NT2/D1 (cell line): ENCODE measurements around the gene CHML.
A peak's percentile ranks its signal among the peaks of the same experiment; 100 is the strongest.

Experiments
- DNase-seq: peaks from one replicate; pipeline ENCODE4 v3.0.0-alpha.2; 2011; ENCODE audit warnings: low read depth, low spot score
- H3K27me3 ChIP-seq: 2 replicates; pipeline ENCODE4 v1.6.0; 2011; ENCODE audit warnings: mild to moderate bottlenecking; ENCODE audit not compliant: insufficient read length, insufficient read depth
- H3K36me3 ChIP-seq: 2 replicates; pipeline ENCODE4 v1.6.1; 2011; ENCODE audit warnings: mild to moderate bottlenecking, low read length, mixed read lengths; ENCODE audit not compliant: insufficient read depth, insufficient read length
- H3K4me1 ChIP-seq: 2 replicates; pipeline ENCODE4 v1.5.1; 2011; ENCODE audit not compliant: insufficient read depth, insufficient read length
- H3K4me3 ChIP-seq: 2 replicates; pipeline ENCODE4 v1.5.1; 2011; ENCODE audit warnings: low read depth; ENCODE audit not compliant: insufficient read length
- H3K9ac ChIP-seq: 2 replicates; pipeline ENCODE4 v1.6.0; 2011; ENCODE audit warnings: low read depth; ENCODE audit not compliant: insufficient read length
- H3K9me3 ChIP-seq: 2 replicates; pipeline ENCODE4 v1.5.1; 2011; ENCODE audit warnings: mild to moderate bottlenecking, low read length; ENCODE audit not compliant: insufficient read depth
- SUZ12 ChIP-seq: IDR thresholded peaks from 2 replicates; pipeline ENCODE4 v1.6.1; 2011; ENCODE audit not compliant: insufficient read length, insufficient read depth; ENCODE audit errors: extremely low read depth
- YY1 ChIP-seq: IDR thresholded peaks from 2 replicates; pipeline ENCODE4 v1.6.1; 2011; ENCODE audit not compliant: insufficient read length, insufficient read depth
- ZNF274 ChIP-seq: IDR thresholded peaks from 2 replicates; pipeline ENCODE4 v1.6.1; 2011; ENCODE audit warnings: mild to moderate bottlenecking, low read depth, low read length

The CHML gene

DNA sequence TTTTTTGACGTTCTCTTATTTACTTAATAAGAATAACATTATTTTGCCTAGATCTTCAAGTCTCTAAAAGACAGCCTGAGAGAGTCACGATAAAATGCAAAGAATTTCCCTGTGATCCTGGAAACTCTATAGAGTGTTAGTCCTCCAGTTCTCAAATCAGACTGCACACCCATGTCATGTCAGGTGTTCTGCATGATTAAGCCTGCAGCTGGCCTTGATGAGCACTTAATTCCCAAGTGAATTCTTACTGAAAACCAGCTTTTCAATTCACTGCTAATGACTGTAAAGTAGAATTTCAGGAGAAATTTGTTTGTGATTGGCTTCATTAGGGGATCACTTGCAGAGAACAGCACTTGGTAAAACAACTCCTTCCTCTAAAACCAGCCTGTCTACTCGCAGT lies 41.9 kb downstream of the CHML start:
- H3K9me3 ChIP-seq = no peaks in the 10 kb centered on the region
- H3K4me1 ChIP-seq = no peaks in the 10 kb centered on the region
- DNase-seq = no peak
- H3K4me3 ChIP-seq = no peak overlapping the region
- no peak overlapping the region for H3K9ac ChIP-seq
- TF ChIP-seq ZNF274 = no peak
- TF ChIP-seq YY1 = no peak
- TF ChIP-seq SUZ12 = no peak
- H3K36me3 ChIP-seq = peaks cover 17% of the 10 kb centered on the region
- H3K27me3 ChIP-seq = no peaks in the 10 kb centered on the region

DNA sequence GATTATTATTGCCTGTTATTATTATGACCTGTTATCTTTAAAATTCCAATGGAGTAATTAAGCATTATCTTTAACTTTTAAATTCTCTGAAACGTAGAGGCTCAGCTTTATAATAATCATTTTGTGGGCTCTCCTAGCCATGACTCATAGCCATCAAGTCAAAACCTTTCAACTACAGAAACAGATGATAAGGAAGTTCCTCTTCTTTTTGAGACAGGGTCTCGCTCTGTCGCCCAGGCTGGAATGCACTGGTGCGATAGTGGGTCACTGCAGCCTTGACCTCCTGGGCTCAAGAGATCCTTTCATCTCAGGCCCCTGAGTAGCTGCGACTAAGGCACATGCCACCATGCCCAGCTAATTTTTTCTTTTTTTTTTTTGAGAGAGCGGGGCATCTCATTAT lies 43.5 kb downstream of the CHML start:
- Histone ChIP-seq H3K4me1 (no peaks in the 10 kb centered on the region), H3K36me3 (peaks cover 15% of the 10 kb centered on the region), H3K4me3 (no peak overlapping the region), H3K27me3 (no peaks in the 10 kb centered on the region), H3K9me3 (no peaks in the 10 kb centered on the region), H3K9ac (no peak overlapping the region)
- TF ChIP-seq SUZ12 = no peak
- no peak for TF ChIP-seq ZNF274
- no peak for DNase-seq

DNA sequence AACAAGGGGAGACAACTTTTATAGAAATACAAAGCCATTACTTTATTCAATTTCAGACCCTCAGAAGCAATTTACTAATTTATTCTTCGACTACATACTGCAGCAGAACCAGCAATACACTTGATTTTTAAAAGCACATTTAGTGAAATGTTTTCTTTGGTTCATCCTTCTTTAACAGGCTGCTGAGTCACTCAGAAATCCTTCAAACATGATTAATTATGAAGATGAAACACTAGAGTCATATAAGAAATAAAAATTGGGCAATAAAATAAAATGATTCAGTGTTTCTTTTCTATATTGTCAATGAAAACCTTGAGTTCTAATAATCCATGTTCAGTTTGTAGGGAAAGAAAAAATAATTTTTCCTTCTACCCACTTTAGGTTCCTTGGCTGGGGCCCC lies 47.0 kb downstream of the CHML start:
- Histone ChIP-seq H3K9ac (no peak overlapping the region), H3K4me3 (no peak overlapping the region), H3K4me1 (no peaks in the 10 kb centered on the region), H3K27me3 (no peaks in the 10 kb centered on the region), H3K36me3 (peaks cover 15% of the 10 kb centered on the region), H3K9me3 (no peaks in the 10 kb centered on the region)
- no peak for DNase-seq
- TF ChIP-seq ZNF274 (no peak), YY1 (no peak), SUZ12 (no peak)

DNA sequence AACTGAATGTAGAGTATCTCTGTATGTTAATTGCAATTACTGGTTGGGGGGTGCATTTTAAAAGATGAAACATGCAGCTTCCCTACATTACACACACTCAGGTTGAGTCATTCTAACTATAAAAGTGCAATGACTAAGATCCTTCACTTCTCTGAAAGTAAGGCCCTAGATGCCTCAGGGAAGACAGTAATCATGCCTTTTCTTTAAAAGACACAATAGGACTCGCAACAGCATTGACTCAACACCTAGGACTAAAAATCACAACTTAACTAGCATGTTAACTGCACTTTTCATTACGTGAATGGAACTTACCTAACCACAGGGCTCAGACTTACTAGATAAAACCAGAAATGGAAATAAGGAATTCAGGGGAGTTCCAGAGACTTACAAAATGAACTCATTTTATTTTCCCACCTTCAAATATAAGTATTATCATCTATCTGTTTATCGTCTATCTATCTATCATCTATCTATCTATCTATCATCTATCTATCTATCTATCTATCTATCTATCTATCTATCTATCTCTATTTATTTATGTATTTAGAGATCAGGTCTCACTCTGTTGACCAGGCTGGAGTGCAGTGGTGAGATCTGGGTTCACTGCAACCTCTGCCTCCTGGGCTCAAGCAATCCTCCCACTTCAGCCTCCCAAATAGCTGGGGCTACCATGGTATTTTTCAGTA lies 47.8 kb downstream of the CHML start:
- TF ChIP-seq SUZ12 (no peak), ZNF274 (no peak), YY1 (no peak)
- Histone ChIP-seq H3K9ac (no peak overlapping the region), H3K4me1 (no peaks in the 10 kb centered on the region), H3K9me3 (no peaks in the 10 kb centered on the region), H3K4me3 (no peak overlapping the region), H3K36me3 (peaks cover 12% of the 10 kb centered on the region), H3K27me3 (no peaks in the 10 kb centered on the region)
- DNase-seq = no peak

DNA sequence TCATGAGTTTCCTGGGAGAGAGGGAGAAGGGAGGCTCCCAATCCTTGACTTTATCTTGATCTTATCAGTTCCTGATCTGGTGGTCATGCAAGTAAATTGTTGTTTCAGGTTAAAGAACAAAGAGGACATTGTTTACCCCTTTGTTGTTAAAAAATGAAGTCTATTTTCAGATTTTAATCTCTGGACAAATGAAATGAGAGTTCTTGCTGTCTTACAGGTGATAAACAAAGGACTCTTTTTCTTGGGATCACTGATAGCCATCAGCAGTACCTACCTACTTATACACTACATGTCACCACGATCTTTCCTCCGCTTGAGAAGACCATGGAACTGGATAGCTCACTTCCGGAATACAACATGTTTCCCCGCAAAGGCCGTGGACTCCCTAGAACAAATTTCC lies 48.4 kb downstream of the CHML start:
- no peaks in the 10 kb centered on the region for H3K4me1 ChIP-seq

DNA sequence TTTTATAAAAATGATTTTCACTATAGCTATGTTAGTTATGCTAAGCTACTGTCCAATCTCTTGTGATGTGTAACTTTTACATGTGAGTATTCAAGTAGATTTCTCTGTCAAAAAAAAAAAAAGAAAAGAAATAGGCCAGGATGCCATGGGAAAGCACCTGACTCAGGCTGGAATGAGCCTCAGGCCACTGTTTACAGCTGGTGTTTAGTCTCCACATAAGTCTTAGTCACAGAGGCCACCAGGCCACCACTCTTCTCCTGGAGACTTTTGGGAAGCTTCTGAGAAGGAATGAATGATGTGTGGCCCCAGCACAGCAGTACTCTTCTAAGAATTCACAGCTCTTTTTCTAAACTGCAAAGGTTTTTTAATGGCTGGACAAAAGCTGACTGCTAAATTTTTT lies 48.9 kb downstream of the CHML start:
- peaks cover 7% of the 10 kb centered on the region for H3K36me3 ChIP-seq
- no peaks in the 10 kb centered on the region for H3K9me3 ChIP-seq
- TF ChIP-seq ZNF274 (no peak), SUZ12 (no peak), YY1 (no peak)
- H3K9ac ChIP-seq = no peak overlapping the region
- no peaks in the 10 kb centered on the region for H3K4me1 ChIP-seq
- peak; percentile 23 for DNase-seq
- H3K27me3 ChIP-seq = no peaks in the 10 kb centered on the region
- no peak overlapping the region for H3K4me3 ChIP-seq

More for the DNA sequence above, 48.4 kb downstream of the CHML start:
- Histone ChIP-seq H3K9ac (no peak overlapping the region), H3K9me3 (no peaks in the 10 kb centered on the region), H3K4me3 (no peak overlapping the region), H3K36me3 (peaks cover 8% of the 10 kb centered on the region), H3K27me3 (no peaks in the 10 kb centered on the region)
- TF ChIP-seq YY1 (no peak), ZNF274 (no peak), SUZ12 (no peak)
- no peak for DNase-seq

DNA sequence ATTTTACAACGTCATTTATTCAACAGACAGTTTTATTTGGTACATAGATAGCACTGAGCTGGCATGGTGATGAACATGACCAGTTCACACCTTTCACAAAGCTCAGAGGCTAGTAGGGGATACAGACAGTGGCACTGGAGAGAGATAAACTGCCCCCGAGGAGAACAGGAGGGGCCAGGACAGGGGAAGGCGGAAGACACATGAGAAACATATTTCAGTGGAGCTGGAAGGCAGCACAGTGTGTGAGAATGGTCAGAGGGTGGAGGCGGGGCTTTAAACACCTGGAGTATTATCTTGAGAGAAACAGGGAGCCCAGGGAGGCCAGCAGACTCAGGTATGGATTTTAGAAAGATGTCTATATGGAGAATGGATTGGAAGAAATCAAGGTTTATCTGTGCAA lies 49.5 kb downstream of the CHML start:
- H3K9ac ChIP-seq = no peak overlapping the region
- no peaks in the 10 kb centered on the region for H3K4me1 ChIP-seq
- H3K36me3 ChIP-seq = peaks cover 7% of the 10 kb centered on the region
- TF ChIP-seq YY1 (no peak), SUZ12 (no peak), ZNF274 (no peak)
- no peaks in the 10 kb centered on the region for H3K27me3 ChIP-seq
- no peaks in the 10 kb centered on the region for H3K9me3 ChIP-seq
- no peak overlapping the region for H3K4me3 ChIP-seq
- DNase-seq = no peak
